ENCODE data around the gene SLC25A2. TPM values are rescaled to one million over a fixed set of nuclear protein-coding genes. Genes with fewer than 3 reads are reported as not detected.

SLC25A2 gene
- total RNA-seq, 1 experiment from 2014 or later, result 0.28 TPM

DNA sequence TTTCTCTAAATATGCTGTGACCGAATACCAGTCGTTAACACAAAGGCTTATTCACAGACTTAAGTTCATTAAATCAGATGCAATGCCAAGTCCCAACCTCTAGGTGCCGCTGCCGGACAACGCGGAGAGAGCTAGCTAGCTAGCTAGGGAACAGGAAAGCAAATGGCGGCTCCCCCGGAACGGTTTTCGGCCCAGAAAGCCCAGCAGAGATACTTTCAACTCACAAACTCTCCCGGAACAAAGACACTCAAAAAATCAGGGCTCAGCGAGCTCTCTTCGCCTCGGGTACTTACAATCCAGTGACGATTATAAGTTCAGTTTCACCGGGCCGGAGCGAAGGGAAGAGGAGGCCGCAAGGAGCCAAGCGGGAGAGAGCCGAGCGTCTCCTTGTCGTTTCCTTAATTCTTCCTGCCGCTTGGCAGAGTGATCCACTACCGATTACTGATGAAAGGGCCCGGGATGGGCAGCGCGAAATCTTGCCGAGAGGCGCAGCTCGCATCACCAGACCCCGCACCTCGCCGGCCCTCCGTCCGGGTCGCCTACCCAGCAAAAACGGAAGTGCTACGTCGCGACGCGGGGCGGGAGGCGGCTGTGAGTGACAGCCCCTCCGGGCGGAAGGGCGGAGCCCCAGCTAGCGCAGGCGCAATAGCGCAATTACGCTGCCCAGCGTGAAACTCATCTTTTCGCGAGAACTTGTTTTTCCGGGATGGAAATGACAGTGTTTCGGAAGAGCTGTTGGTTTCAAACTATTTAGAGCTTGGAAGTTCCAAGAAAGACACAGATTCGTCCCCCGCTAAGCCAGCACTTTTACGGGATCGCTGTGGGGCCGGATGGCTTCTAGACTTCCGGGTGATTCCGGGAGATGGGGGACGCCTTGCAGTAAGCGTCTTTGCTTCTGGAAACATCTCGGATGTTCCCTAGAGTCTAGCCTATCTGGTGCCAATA is 16.6 kb upstream of the SLC25A2 start, which contains the start of gene TAF7:
Gene TAF7 (minus strand): TSS at position 560 of the 945 bp plus-strand sequence. CDS start 740 bp downstream, outside the sequence.
- Histone ChIP-seq H3K4me1 (ENCODE audit: control insufficient read depth, insufficient read depth, low read length) (no peaks in the 10 kb centered on the region), H3K4me3 (ENCODE audit: low read depth in 2 of 2, low read length in 2 of 2) (peak within 1 kb of the TSS; percentile 82 to 91), H3K36me3 (ENCODE audit: control insufficient read depth, insufficient read depth, low read length) (peaks cover 2% of the 10 kb centered on the region), H3K27ac (ENCODE audit: low read length) (peak within 1 kb of the TSS; percentile 96), H3K9me3 (ENCODE audit: control insufficient read depth, insufficient read depth, low read depth, low read length) (peaks cover 45% of the 10 kb centered on the region), H3K27me3 (ENCODE audit: control insufficient read depth, insufficient read depth, low read length) (no peaks in the 10 kb centered on the region)
- TF ChIP-seq TCF7L2 (IDR thresholded peaks at IDR 0.05; ENCODE audit: low read depth, low read length), result peak; percentile 54; the same call in 1 of the 2 replicates
- TF ChIP-seq SIN3A (IDR thresholded peaks at IDR 0.05; ENCODE audit: borderline replicate concordance, insufficient read depth, low read depth, low read length), result no peak
- TF ChIP-seq POLR2AphosphoS5 (IDR thresholded peaks at IDR 0.05; ENCODE audit: low read depth, low read length), result peak; percentile 98
- TF ChIP-seq, protein P1, sequence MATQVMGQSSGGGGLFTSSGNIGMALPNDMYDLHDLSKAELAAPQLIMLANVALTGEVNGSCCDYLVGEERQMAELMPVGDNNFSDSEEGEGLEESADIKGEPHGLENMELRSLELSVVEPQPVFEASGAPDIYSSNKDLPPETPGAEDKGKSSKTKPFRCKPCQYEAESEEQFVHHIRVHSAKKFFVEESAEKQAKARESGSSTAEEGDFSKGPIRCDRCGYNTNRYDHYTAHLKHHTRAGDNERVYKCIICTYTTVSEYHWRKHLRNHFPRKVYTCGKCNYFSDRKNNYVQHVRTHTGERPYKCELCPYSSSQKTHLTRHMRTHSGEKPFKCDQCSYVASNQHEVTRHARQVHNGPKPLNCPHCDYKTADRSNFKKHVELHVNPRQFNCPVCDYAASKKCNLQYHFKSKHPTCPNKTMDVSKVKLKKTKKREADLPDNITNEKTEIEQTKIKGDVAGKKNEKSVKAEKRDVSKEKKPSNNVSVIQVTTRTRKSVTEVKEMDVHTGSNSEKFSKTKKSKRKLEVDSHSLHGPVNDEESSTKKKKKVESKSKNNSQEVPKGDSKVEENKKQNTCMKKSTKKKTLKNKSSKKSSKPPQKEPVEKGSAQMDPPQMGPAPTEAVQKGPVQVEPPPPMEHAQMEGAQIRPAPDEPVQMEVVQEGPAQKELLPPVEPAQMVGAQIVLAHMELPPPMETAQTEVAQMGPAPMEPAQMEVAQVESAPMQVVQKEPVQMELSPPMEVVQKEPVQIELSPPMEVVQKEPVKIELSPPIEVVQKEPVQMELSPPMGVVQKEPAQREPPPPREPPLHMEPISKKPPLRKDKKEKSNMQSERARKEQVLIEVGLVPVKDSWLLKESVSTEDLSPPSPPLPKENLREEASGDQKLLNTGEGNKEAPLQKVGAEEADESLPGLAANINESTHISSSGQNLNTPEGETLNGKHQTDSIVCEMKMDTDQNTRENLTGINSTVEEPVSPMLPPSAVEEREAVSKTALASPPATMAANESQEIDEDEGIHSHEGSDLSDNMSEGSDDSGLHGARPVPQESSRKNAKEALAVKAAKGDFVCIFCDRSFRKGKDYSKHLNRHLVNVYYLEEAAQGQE (IDR thresholded peaks at IDR 0.05; ENCODE audit: insufficient read depth in 1 of 2, low read depth in 2 of 2, low read length in 1 of 2), result no peak; a peak in 1 of 4 replicates
- TF ChIP-seq, protein P2, sequence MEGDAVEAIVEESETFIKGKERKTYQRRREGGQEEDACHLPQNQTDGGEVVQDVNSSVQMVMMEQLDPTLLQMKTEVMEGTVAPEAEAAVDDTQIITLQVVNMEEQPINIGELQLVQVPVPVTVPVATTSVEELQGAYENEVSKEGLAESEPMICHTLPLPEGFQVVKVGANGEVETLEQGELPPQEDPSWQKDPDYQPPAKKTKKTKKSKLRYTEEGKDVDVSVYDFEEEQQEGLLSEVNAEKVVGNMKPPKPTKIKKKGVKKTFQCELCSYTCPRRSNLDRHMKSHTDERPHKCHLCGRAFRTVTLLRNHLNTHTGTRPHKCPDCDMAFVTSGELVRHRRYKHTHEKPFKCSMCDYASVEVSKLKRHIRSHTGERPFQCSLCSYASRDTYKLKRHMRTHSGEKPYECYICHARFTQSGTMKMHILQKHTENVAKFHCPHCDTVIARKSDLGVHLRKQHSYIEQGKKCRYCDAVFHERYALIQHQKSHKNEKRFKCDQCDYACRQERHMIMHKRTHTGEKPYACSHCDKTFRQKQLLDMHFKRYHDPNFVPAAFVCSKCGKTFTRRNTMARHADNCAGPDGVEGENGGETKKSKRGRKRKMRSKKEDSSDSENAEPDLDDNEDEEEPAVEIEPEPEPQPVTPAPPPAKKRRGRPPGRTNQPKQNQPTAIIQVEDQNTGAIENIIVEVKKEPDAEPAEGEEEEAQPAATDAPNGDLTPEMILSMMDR (IDR thresholded peaks at IDR 0.05), result peak; percentile 94
- in situ Hi-C loops (cut with HindIII; ENCODE audit: low pct_unique_long_range_greater_than_20kb, low sequenced_read_pairs), result no loop called here
- DNase-seq (ENCODE audit: low read depth, low spot score), result peak; percentile 84
- no TSS peak for BruUV-seq (replicated peaks)
- POLR2A ChIA-PET, result interaction anchor here (0.6 to 1.4 kb wide), 3 partner anchors 10 to 567 kb away, joined by 3 to 14 read pairs (median 4); partner anchors contain the start of genes PCDHGA1 and PCDHGA3
- CTCF ChIA-PET, result interaction anchor here (0.8 to 1.4 kb wide), 4 partner anchors 10 to 112 kb away, joined by 3 to 7 read pairs (median 4); partner anchors contain the start of genes PCDHB12, PCDHGA1, PCDHGA10 and PCDHGB1
- intact Hi-C loops (cut with micrococcal nuclease; ENCODE audit: unreplicated experiment), result no loop called here
- peak; percentile 98 for ATAC-seq

DNA sequence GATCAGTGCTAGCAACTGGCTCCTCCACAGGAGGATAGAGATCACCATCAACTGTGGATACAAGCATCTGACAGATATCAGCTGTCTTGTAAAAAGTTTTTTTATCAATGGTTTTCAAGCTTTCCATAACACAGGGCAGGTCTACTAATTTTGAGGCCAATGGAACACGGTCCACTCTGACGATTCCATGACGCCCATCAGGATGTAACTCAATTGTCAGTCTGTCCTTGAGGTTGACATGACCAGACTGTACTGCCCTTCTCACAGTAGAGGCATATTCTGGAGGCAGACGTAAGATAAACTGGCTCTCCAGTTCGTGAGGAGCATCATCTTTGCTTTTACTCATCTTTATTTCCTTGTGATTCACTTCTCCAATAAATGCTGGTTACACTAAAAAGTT is 15.8 kb upstream of the SLC25A2 start:
- intact Hi-C loops (cut with micrococcal nuclease; ENCODE audit: unreplicated experiment) (loop anchor here (10.0 kb wide), 1 partner anchor 55 kb away; no protein-coding TSS in a partner anchor), in situ Hi-C loops (cut with HindIII; ENCODE audit: low pct_unique_long_range_greater_than_20kb, low sequenced_read_pairs) (no loop called here)
- BruUV-seq (replicated peaks), result no TSS peak
- peaks cover 53% of the 10 kb centered on the region for H3K9me3 ChIP-seq (ENCODE audit: control insufficient read depth, insufficient read depth, low read depth, low read length)
- no peak for TF ChIP-seq POLR2AphosphoS5 (IDR thresholded peaks at IDR 0.05; ENCODE audit: low read depth, low read length)
- no peak for TF ChIP-seq TCF7L2 (IDR thresholded peaks at IDR 0.05; ENCODE audit: low read depth, low read length)
- TF ChIP-seq, protein P1 (IDR thresholded peaks at IDR 0.05; ENCODE audit: insufficient read depth in 1 of 2, low read depth in 2 of 2, low read length in 1 of 2), result no peak
- TF ChIP-seq, protein P2 (IDR thresholded peaks at IDR 0.05), result no peak
- TF ChIP-seq SIN3A (IDR thresholded peaks at IDR 0.05; ENCODE audit: borderline replicate concordance, insufficient read depth, low read depth, low read length), result no peak
- H3K4me1 ChIP-seq (ENCODE audit: control insufficient read depth, insufficient read depth, low read length), result no peaks in the 10 kb centered on the region
- H3K36me3 ChIP-seq (ENCODE audit: control insufficient read depth, insufficient read depth, low read length), result peaks cover 2% of the 10 kb centered on the region
- DNase-seq (ENCODE audit: low read depth, low spot score) (no peak), ATAC-seq (no peak)
- H3K27me3 ChIP-seq (ENCODE audit: control insufficient read depth, insufficient read depth, low read length), result no peaks in the 10 kb centered on the region
- ChIA-PET CTCF (interaction anchor here (0.8 to 1.4 kb wide), 3 partner anchors 11 to 93 kb away, joined by 3 to 7 read pairs (median 4); partner anchors contain the start of genes PCDHGA1, PCDHGA10 and PCDHGB1), POLR2A (interaction anchor here (1.4 kb wide), 1 partner anchor 11 kb away, joined by 4 read pairs; the partner anchor contains the start of gene PCDHGA1)
- peak overlapping the region; percentile 96 for H3K27ac ChIP-seq (ENCODE audit: low read length)
- peak overlapping the region; percentile 82 to 91 for H3K4me3 ChIP-seq (ENCODE audit: low read depth in 2 of 2, low read length in 2 of 2)
